Mucosa of descending colon (tissue), 3 donors: ENCODE measurements around the gene PTGR1. TPM values are rescaled to one million over a fixed set of nuclear protein-coding genes. Genes with fewer than 3 reads are reported as not detected.
A peak's percentile ranks its signal among the peaks of the same experiment; 100 is the strongest.
"Not testable (repeated sequence)": the region's sequence is repeated elsewhere in the genome, so short reads cannot be mapped to it uniquely, and the experiment has no call there.

Experiments used
- ATAC-seq: fragments of 200-7000 bp; cut with Tn5 transposase; one replicate; pipeline ENCODE4 v1.9.1; 2020; ENCODE audit warnings: mild to moderate bottlenecking, moderate library complexity
- DNase-seq, 3 donors: peaks; one replicate each; pipeline ENCODE4 v3.0.0-alpha.2; 2020
- H3K36me3 ChIP-seq: fragments of 200-600 bp; one replicate; pipeline ENCODE4 v1.8.0; 2021; ENCODE audit warnings: low read depth, mild to moderate bottlenecking
- H3K4me1 ChIP-seq: fragments of 200-600 bp; one replicate; pipeline ENCODE4 v1.8.0; 2021; ENCODE audit warnings: low read depth, mild to moderate bottlenecking
- H3K4me3 ChIP-seq: fragments of 200-600 bp; one replicate; pipeline ENCODE4 v1.8.0; 2021; ENCODE audit warnings: mild to moderate bottlenecking
- H3K9me3 ChIP-seq: fragments of 200-600 bp; one replicate; pipeline ENCODE4 v1.8.0; 2021; ENCODE audit warnings: mild to moderate bottlenecking
- intact Hi-C, 2 donors: fragments of 100-400 bp; cut with DNase I in 1 of 2; cut with micrococcal nuclease in 1 of 2; formaldehyde crosslinking; loops; one replicate each; pipeline versions ENCODE4 v1.11.0 to v1.11.1; 2022; cut with DNase I, micrococcal nuclease
- total RNA-seq, 3 donors: library from RNA; stranded (reverse); fragmentation: NEBNext Ultra II Directional in 2 of 3; extraction: Animal tissue kit (Norgen Biotek cat#: 25700) in 2 of 3; gene quantifications; one replicate each; pipeline versions ENCODE4 v1.2.1 to v1.2.4, GENCODE V29; 2021 to 2023
- TF ChIP-seq, protein P1 (sequence below): fragments of 200-600 bp; IDR thresholded peaks from one replicate; pipeline ENCODE4 v1.8.0; 2022; ENCODE audit warnings: antibody characterized with exemption, mild to moderate bottlenecking
- donor health status: DM: no; HTN: no; CAD: no; lungs with moderate emphysema.
- donor health status: DM: no; HTN: no; CAD: no.
- donor health status: DM: no; HTN: yes; CAD: no.

PTGR1 gene
- total RNA-seq, 3 donors from 2014 or later, result 41.5 to 83.7 (median 48.7) TPM

DNA sequence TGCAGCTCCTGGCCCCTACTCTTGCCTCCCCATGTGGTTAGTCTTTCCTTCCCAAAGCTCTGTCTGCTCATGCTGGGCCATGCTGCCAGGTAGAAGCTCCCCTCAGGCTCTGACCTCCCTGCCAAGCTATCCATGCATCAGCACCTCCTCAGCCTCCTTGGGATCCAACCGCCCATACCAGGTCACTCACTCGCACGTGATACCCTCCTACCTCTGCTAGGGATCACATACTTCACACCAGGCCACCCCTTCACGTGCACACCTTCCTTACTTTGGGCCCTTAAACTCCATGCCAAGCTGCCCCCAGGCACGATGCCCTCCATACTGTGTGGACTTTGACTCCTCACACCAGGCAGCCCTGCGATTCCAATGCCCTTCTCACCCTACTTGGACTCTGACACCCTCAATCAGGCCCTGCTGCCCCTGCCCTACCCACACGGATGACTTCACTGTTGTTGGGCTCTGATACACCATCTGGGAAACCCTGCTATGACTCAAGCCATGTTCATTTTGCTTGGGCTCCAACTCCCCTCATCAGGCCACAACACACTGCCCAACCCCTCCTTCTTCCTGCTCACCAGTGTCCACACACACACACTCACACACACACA is 40.3 kb downstream of the PTGR1 start:
- no peaks in the 10 kb centered on the region for H3K4me1 ChIP-seq
- DNase-seq (no peak), ATAC-seq (peak; percentile 21)
- H3K9me3 ChIP-seq, result peaks cover 15% of the 10 kb centered on the region
- no peaks in the 10 kb centered on the region for H3K36me3 ChIP-seq
- TF ChIP-seq, protein P1, sequence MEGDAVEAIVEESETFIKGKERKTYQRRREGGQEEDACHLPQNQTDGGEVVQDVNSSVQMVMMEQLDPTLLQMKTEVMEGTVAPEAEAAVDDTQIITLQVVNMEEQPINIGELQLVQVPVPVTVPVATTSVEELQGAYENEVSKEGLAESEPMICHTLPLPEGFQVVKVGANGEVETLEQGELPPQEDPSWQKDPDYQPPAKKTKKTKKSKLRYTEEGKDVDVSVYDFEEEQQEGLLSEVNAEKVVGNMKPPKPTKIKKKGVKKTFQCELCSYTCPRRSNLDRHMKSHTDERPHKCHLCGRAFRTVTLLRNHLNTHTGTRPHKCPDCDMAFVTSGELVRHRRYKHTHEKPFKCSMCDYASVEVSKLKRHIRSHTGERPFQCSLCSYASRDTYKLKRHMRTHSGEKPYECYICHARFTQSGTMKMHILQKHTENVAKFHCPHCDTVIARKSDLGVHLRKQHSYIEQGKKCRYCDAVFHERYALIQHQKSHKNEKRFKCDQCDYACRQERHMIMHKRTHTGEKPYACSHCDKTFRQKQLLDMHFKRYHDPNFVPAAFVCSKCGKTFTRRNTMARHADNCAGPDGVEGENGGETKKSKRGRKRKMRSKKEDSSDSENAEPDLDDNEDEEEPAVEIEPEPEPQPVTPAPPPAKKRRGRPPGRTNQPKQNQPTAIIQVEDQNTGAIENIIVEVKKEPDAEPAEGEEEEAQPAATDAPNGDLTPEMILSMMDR, result no peak
- intact Hi-C loops, result no loop called here
- no peak overlapping the region for H3K4me3 ChIP-seq

DNA sequence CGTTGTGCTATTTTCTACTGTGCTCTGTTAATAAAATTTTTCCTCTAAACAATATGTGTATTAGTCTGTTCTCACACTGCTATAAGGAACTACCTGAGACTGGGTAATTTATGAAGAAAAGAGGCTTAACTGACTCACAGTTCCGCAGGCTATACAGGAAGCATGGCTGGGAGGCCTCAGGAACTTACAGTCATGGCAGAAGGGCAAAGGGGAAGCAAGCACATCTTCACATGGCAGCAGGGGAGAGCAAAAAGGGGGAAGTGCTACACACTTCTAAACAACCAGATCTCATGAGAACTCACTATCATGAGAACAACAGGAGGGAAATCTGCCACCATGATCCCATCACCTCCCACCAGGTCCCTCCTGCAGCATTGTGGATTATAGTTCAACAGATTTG is 44.0 kb downstream of the PTGR1 start:
- H3K4me1 ChIP-seq, H3K4me3 ChIP-seq, DNase-seq, intact Hi-C loops, ATAC-seq, H3K36me3 ChIP-seq: not testable (repeated sequence)
- peaks cover 37% of the 10 kb centered on the region for H3K9me3 ChIP-seq

DNA sequence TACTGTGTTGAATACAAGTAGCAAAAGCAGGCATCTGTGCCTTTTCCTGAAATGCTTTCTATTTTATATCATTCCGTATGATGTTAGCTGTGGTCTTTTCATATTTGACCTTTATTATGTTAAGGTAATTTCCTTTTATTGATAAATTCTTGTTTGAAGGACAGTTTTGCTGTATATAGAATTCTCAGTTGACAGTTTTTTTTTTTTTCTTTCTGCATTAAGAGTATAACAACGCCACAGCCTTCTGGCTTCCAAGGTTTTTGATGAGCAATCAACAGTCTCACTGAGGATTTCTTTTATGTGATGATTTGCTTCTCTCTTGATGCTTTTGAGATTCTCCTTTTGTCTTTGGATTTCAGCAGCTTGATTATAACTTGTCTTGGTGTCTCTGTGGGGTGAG is 50.8 kb downstream of the PTGR1 start:
- DNase-seq, result no peak
- Histone ChIP-seq H3K4me3 (no peak overlapping the region), H3K4me1 (no peaks in the 10 kb centered on the region), H3K36me3 (no peaks in the 10 kb centered on the region), H3K9me3 (peaks cover 84% of the 10 kb centered on the region)
- TF ChIP-seq, protein P1, result no peak
- intact Hi-C loops, result no loop called here
- ATAC-seq, result no peak

DNA sequence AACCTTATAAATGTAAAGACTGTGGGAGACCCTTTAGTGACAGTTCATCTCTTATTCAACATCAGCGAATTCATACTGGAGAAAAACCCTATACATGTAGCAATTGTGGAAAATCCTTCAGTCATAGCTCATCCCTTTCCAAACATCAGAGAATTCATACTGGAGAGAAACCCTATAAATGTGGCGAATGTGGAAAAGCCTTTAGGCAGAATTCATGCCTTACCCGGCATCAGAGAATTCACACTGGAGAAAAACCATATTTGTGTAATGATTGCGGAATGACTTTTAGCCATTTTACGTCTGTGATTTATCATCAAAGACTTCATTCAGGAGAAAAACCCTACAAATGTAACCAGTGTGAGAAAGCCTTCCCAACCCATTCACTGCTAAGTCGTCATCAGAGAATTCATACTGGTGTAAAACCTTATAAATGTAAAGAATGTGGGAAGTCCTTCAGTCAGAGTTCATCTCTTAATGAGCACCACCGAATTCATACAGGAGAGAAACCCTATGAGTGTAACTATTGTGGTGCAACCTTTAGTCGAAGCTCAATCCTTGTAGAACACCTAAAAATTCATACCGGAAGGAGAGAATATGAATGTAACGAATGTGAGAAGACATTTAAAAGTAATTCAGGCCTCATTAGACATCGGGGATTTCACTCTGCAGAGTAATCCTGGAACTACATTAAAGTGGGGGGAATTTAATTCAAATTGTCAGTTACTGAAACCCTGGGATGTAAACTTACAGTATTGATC is 56.8 kb downstream of the PTGR1 start:
- Histone ChIP-seq H3K9me3 (peaks cover 96% of the 10 kb centered on the region), H3K36me3 (no peaks in the 10 kb centered on the region), H3K4me3 (no peak overlapping the region), H3K4me1 (no peaks in the 10 kb centered on the region)
- intact Hi-C loops, result no loop called here
- TF ChIP-seq, protein P1, result no peak
- ATAC-seq (no peak), DNase-seq (no peak)

DNA sequence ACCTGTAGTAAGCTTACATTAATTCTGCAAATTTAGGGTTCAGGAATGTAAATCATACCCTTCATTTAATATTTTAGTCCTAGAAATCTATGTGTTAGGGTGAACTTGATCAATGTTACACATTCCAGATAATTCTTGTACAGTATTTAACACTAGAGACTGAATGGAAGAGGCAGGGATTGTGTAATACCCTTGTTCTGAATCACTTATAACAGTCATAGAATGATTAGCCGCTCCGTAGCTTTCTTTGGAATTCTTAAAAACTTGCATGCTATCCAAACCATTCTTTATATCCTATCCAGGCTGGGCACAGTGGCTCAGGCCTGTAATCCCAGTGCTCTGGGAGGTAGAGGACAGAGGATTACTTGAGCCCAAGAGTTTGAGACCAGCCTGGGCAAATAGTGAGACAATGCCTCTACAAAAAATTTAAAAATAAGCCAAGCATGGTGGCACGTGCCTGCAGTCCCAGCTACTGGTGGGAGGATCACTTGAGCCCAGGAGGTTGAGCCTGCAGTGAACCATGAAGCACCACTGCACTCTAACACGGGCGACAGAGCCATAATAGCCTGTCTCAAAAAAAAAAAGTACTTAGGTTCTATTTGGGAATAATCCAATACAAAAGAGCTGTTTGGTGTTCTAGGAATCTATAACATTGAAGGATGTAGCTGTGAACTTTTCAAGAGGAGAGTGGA is 66.2 kb downstream of the PTGR1 start:
- Histone ChIP-seq H3K4me3 (no peak overlapping the region), H3K36me3 (no peaks in the 10 kb centered on the region)

More for the DNA sequence above, 66.2 kb downstream of the PTGR1 start:
- TF ChIP-seq, protein P1, result no peak
- H3K4me1 ChIP-seq, result no peaks in the 10 kb centered on the region
- H3K9me3 ChIP-seq, result peaks cover 20% of the 10 kb centered on the region
- no peak for ATAC-seq
- DNase-seq, result no peak
- intact Hi-C loops, result no loop called here
